EH (cell line): ENCODE data around the gene RNF10.
"Not testable (repeated sequence)": the region's sequence is repeated elsewhere in the genome, so short reads cannot be mapped to it uniquely, and the experiment has no call there.

Source experiments
- DNase-seq: peaks from one replicate; pipeline ENCODE4 v3.0.0-alpha.2; 2015; ENCODE audit warnings: low read depth

RNF10 gene

GRCh38 chr12:120528861-120529525, 5.2 kb upstream of the RNF10 start, which contains the start of gene COQ5:
Gene COQ5 (minus strand): TSS chr12:120529158. CDS start chr12:120529141, 17 bp downstream.
- peak; percentile 86 for DNase-seq

GRCh38 chr12:120529641-120530417, 4.3 kb upstream of the RNF10 start:
- peak; percentile 56 for DNase-seq

GRCh38 chr12:120530418-120530761, 3.8 kb upstream of the RNF10 start:
- not testable (repeated sequence) for DNase-seq

GRCh38 chr12:120532701-120533238, 1.4 kb upstream of the RNF10 start:
- DNase-seq, result no peak

- peak; percentile 83 for DNase-seq
Measured at GRCh38 chr12:120534703-120535655, 823 bp downstream of the RNF10 start.

- no peak for DNase-seq
Measured at GRCh38 chr12:120536064-120536791, 2.1 kb downstream of the RNF10 start.

GRCh38 chr12:120537856-120538220, 3.7 kb downstream of the RNF10 start:
- no peak for DNase-seq

- DNase-seq, result peak; percentile 80
Measured at GRCh38 chr12:120538281-120539156, 4.4 kb downstream of the RNF10 start.

GRCh38 chr12:120539303-120539702, 5.1 kb downstream of the RNF10 start:
- DNase-seq, result peak; percentile 25

GRCh38 chr12:120540445-120540844, 6.3 kb downstream of the RNF10 start:
- no peak for DNase-seq

GRCh38 chr12:120542166-120542565, 8.0 kb downstream of the RNF10 start:
- DNase-seq, result no peak

GRCh38 chr12:120544691-120545090, 10.5 kb downstream of the RNF10 start:
- DNase-seq, result no peak

GRCh38 chr12:120546050-120546386, 11.9 kb downstream of the RNF10 start:
- DNase-seq, result no peak

GRCh38 chr12:120554678-120555077, 20.5 kb downstream of the RNF10 start:
- no peak for DNase-seq

- DNase-seq, result no peak
Measured at GRCh38 chr12:120557589-120557988, 23.4 kb downstream of the RNF10 start.

- DNase-seq, result no peak
Measured at GRCh38 chr12:120562906-120563305, 28.8 kb downstream of the RNF10 start.

- DNase-seq, result no peak
Measured at GRCh38 chr12:120563495-120563894, 29.3 kb downstream of the RNF10 start.

- no peak for DNase-seq
Measured at GRCh38 chr12:120571299-120571698, 37.1 kb downstream of the RNF10 start.

GRCh38 chr12:120573560-120573959, 39.4 kb downstream of the RNF10 start:
- no peak for DNase-seq

GRCh38 chr12:120574106-120574505, 40.0 kb downstream of the RNF10 start:
- DNase-seq, result peak; percentile 21

GRCh38 chr12:120579179-120579578, 45.0 kb downstream of the RNF10 start:
- no peak for DNase-seq
